GM18907 (cell line): ENCODE measurements around the gene LINC01488.

Experiments
- ATAC-seq: cut with Tn5 transposase; IDR thresholded peaks from one replicate; pipeline ENCODE4 v1.9.1; 2021; ENCODE audit warnings: mild to moderate bottlenecking, moderate library complexity; ENCODE audit not compliant: unreplicated experiment

Gene LINC01488

GRCh38 chr11:69524991-69525411 lies 43.5 kb downstream of the LINC01488 start:
- ATAC-seq, result no peak

- no peak for ATAC-seq
These were observed 44.3 kb downstream of the LINC01488 start for GRCh38 chr11:69525516-69526452.

DNA sequence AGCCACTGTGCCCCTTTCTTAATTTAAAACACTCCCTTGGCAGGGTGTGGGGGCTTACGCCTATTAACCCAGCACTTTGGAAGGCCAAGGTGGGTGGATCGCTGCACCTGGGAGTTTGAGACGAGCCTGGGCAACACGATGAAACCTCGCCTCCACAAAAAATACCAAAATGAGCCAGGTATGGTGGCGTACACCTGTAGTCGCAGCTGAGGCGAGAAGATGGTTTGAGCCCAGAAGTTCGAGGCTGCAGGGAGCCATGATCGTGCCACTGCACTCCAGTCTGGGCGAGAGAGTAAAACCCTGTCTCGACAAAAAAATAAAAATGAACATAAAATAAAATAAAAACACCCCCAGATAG lies 45.0 kb downstream of the LINC01488 start:
- no peak for ATAC-seq

- no peak for ATAC-seq
These were observed 47.5 kb downstream of the LINC01488 start for GRCh38 chr11:69529001-69529400.

DNA sequence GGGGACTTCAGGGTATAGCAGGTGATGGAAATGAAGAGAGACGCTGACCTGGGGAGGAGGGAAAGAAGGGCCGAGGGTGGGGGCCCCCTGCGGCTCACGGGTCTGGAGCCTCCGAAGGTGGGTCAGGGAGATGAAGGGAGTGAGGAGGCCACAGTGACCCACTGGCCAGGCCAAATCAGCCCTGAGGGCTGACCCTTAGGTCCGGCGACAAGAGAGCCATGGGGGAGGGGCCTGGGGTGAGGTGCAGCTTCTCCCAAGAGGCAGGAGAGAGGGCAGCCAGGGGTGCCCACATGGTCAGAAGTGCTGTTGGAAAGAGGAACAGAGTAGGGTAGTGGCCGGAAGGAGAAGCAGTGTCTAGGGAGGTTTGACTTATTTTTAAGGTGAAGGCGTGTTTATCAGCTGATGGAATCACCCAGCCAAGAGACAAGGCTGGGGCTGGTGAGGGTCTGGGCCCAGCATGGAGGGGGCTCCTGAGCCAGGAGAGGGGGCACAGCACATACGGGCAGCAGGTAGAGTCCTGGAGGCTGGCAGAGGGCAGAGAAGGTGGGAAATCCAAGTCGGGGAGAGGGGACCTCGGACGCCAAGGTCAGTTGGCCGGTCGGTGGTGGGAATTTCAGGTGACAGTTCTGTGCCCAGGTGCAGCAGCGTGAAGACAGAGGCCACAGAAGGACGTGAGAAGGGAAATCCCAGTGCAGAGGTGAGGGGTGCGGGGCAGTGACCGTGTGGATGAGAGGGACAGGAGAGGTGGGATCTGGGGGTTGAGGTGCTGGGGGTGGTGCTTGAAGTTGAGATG lies 49.0 kb downstream of the LINC01488 start:
- ATAC-seq, result no peak

- no peak for ATAC-seq
These were observed 49.7 kb downstream of the LINC01488 start for GRCh38 chr11:69531071-69531716.

DNA sequence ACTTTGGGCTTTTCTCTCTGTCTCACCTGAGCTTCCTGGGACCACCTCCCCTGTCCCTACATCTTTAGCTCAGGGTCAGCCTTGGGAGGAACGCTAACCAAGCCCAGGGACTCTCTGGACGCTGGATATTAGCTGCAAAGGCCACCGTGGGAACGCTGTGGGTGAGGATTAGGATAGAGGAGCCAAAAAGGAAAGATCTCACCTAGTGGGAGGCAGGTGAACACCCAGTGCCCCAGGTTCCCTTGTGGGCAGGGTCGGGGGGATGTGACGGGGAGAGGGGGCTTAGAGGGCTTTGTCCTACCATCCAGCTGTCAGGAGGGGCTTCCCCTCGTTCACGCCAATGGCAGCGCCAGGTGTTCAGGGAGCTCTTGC lies 50.2 kb downstream of the LINC01488 start:
- no peak for ATAC-seq

DNA sequence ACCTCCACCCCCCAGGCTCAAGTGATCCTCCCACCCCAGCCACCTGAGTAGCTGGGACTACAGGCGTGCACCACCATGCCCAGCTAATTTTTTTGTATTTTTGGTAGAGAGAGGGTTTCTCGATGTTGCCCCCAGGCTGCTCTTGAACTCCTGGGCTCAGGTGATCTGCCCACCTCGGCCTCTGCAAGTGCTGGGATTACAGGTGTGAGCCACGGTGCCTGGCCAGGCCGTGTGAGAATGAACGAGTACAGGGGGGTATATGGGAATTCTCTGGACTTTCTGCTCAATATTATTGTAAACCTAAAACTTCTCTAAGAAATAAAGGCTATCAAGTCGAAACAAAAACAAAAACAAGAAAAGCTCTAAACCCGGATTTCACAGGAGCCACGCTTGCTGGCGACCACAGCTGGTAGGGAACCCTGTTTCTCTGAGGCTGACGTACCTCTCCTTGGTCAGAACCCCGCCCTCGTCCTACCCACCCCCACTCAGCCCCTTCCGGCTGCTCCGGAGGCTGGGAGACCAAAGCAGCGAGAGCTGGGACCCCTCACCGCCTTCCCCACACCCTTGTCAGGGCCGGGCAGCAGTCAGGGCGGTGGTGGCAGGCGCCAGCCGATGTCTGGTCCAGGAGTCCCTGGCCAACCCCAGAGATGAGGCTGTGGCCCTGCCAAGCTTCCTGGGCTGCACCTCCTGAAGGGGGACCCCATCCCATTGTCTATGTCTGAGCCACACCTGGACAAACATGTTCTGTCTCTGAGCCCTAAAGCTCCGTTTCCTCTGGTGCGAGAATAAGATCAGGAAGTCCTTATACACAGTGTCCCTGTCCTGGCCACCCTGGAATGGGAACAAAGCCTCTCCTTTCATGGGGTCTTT lies 52.1 kb downstream of the LINC01488 start:
- ATAC-seq, result no peak

DNA sequence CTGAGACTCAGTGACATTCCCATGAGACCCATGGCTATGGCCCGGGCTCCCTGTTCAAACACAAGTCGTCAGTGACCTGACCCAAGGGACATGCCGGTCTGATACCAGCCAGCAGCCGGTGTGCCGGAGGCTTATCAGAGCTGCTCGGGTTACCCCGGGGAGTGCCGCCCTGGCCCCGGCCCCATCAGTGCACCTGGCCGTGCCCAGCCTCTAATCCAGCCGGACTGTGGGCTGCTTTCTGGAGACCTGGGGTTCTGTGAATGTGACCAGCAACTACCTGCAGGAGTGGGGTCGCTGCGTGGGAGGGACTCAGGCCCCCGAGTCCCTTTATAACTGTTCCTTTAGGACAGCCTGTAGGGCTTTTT lies 52.7 kb downstream of the LINC01488 start:
- ATAC-seq, result no peak

GRCh38 chr11:69535908-69536307 lies 54.4 kb downstream of the LINC01488 start:
- no peak for ATAC-seq

DNA sequence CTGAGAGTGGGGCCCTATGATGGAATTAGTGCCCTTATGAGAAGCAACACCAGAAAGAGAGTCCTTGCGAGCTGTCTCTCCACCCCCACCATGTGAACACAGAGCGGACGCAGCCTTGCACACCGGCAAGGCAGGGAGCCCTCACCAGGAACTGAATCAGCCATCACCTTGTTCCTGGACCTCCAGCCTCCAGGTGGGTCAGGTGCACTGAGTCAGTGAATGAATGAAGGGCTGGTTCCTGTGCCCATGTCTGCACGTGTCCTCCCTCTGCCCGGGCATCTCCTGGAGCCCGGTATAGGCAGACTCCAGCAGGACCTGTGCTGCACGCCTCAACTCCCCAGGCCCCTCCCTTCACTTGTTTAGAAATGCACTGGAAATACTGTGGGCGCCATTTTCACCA lies 54.9 kb downstream of the LINC01488 start:
- ATAC-seq, result no peak

GRCh38 chr11:69537126-69537525 lies 55.7 kb downstream of the LINC01488 start:
- no peak for ATAC-seq

DNA sequence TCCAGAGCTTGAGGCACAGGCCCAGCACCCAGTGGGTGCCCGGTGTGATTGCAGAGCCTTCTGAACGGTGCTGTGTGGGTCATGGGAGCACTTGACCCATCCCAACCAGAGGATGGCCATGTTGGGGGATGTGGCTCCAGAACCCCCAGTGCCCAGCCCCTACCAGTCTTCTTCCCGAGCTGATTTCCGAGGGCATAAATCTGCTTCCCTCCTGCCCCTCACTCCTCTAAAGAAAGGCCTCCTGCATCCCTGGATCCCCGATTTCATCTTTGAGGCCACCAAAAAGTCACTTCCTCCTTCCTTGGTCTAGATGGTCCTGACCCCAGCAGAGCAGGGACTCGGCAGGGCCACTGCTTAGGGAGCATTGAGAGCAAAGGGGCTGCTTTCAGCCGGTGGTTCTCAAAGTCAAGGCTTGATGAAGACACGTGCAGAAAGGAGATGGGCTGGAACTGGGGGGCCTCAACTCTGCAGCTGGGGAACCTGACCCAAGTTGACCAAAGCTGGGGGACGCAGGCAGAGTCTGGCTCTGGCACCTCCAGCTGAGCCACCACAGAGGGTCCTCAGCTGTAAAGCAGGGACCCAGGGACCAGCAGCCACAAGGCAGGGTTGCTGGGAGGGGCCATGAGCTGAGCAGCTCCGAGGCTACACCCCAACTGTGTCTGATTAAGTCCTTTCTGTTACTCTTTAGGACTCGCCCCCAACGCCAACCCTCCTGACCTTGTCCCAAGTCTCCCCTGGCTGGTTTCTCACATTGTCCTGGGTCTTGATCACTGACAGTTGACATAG lies 56.6 kb downstream of the LINC01488 start:
- no peak for ATAC-seq

DNA sequence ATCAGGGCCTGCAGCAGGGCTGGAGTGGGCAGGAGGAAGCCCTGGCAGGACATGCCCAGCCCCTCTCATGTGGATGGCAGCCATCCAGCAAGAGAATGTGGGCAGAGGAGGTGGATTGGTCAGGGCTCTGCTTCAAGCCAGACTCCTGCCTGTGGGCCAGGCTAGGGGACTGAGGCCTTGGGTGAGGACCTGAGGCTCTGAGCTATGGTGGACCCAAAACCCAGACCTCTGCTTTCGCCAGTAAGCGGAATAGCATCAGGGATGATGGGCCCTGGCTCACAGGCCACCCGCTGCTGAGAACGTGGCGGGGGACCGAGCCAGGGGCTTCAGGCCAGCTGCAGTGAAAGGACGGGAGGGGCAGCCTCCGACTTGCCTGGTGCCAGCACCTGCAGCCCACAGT lies 57.4 kb downstream of the LINC01488 start:
- no peak for ATAC-seq

DNA sequence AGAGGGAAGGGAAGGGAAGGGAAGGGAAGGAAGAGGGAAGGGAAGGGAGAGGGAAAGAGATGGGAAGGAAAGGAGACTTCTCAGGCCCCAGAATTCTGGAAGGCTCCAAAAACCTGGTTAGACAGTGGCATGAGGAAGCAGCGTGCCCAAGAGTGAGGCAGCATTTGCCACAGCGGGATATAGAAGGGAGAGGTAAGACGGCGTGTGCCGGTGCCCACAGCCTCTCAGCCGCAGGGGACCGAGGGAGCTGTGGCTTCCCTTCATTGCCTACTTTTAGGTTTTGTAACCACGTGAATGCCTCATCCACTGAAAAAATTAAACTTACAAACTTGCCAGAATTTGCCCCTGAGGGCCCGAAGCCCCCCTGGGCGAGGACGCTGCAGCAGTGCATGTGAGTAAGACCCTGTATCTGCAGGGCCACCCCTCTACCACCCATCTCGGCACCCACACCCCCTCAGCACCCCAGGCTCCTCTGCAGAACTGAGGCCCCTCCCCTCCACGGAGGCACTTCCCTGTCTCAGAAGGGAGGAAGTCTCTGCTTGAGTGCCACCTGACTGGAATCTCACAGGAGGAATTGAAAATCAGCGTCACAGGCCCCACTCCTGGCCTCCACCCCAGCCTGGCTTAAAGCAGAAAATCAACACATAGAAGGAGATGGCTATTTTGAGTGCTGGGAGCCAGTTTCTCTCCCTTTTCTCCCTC lies 58.1 kb downstream of the LINC01488 start:
- ATAC-seq, result no peak

- no peak for ATAC-seq
These were observed 58.9 kb downstream of the LINC01488 start for GRCh38 chr11:69540118-69541000.

- ATAC-seq, result no peak
These were observed 59.5 kb downstream of the LINC01488 start for GRCh38 chr11:69541001-69541285.

DNA sequence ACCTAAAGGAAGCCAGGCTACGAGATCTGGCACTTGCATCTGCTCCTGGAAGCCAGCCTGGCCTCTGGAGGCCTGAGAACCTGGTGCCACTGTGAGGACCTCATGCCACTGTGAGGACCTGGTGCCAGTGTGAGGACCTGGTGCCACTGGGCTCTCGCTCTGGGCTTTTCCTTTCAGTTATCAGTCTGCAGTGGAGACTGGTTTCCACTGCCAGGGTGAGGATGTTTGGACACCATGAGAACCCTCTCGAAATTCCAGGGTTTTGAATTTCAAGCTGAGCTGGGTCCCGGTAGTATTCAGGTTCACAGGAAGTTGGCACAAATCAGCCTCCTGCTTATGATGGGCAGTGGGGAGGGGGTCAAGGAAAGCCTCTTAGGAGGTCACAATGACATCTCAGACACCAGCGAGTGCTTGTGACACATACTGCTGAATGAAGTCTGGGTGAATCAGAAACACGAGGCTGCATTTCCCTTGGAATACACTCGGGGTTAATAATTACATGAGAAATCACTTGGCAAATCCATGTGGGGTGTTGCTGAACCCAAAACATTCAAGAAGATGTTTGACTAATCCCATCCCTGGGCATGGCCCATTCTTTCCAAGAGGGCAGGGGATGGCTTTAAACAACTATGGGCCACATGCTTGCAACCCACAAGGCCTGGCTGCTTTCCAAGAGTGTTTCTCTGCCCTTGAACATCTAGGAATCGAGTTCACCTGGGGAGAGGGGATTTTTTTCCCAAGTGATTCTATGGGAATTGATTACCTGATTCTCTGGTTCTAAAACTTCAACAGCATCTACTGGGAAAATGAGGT lies 60.2 kb downstream of the LINC01488 start:
- no peak for ATAC-seq
